CD14-positive monocyte (primary cell): ENCODE data around the gene PPP1R13B. TPM values are rescaled to one million over a fixed set of nuclear protein-coding genes. Genes with fewer than 3 reads are reported as not detected.

Experiments
- DNase-seq, 3 donors: peaks; one replicate each; pipeline ENCODE4 v3.0.0-alpha.2; 2011 to 2022
- H2AFZ ChIP-seq: 2 replicates; pipeline ENCODE4 v1.6.0; 2012; ENCODE audit warnings: mild to moderate bottlenecking, low read depth, low read length, inconsistent platforms; ENCODE audit not compliant: insufficient read depth, poor library complexity, severe bottlenecking
- H3K27ac ChIP-seq, 2 donors: 1 replicate in 1 of 2; 2 replicates in 1 of 2; pipeline ENCODE4 v1.5.1; 2012 to 2013; ENCODE audit warnings: low read length in 2 of 2, control low read depth in 1 of 2, inconsistent platforms in 1 of 2, low read depth in 1 of 2, mild to moderate bottlenecking in 1 of 2
- H3K27me3 ChIP-seq, 2 donors: one replicate each; pipeline versions ENCODE4 v1.6.0 to v1.6.1; 2011 to 2013; ENCODE audit warnings: low read length in 2 of 2; ENCODE audit not compliant: control insufficient read depth in 2 of 2, insufficient read depth in 2 of 2
- H3K36me3 ChIP-seq, 2 donors: replicated peaks in 1 of 2; 1 replicate in 1 of 2; 2 replicates in 1 of 2; pipeline versions ENCODE4 v1.5.1 to v1.6.1; 2012 to 2013; ENCODE audit warnings: low read length in 2 of 2, control low read depth in 1 of 2, inconsistent platforms in 1 of 2, mild to moderate bottlenecking in 1 of 2; ENCODE audit not compliant: insufficient read depth in 2 of 2, control insufficient read depth in 1 of 2
- H3K4me1 ChIP-seq, 2 donors: 1 replicate in 1 of 2; 2 replicates in 1 of 2; pipeline versions ENCODE4 v1.5.1 to v1.6.1; 2012 to 2013; ENCODE audit warnings: low read length in 2 of 2, control low read depth in 1 of 2, inconsistent platforms in 1 of 2, mild to moderate bottlenecking in 1 of 2, moderate library complexity in 1 of 2; ENCODE audit not compliant: insufficient read depth in 2 of 2, control insufficient read depth in 1 of 2
- H3K4me2 ChIP-seq: replicated peaks from 2 replicates; pipeline ENCODE3; 2012; ENCODE audit warnings: low read length, moderate library complexity, mild to moderate bottlenecking; ENCODE audit not compliant: poor library complexity, severe bottlenecking; ENCODE audit errors: extremely low read depth
- H3K4me3 ChIP-seq, 3 experiments: fragments of 200-600 bp in 1 of 3; sonication (generic) in 1 of 3; replicated peaks in 1 of 3; 1 replicate in 2 of 3; 2 replicates in 1 of 3; pipeline ENCODE4 v1.5.1; 2011 to 2013; ENCODE audit warnings: low read length in 3 of 3, mild to moderate bottlenecking in 3 of 3, control low read depth in 2 of 3, low read depth in 2 of 3, inconsistent platforms in 1 of 3, moderate library complexity in 1 of 3
- H3K79me2 ChIP-seq: 2 replicates; pipeline ENCODE4 v1.6.0; 2012; ENCODE audit warnings: mild to moderate bottlenecking, control low read depth, inconsistent platforms, low read length, moderate library complexity; ENCODE audit not compliant: insufficient read depth
- H3K9ac ChIP-seq: 2 replicates; pipeline ENCODE4 v1.6.0; 2017; ENCODE audit warnings: low read length, mild to moderate bottlenecking; ENCODE audit not compliant: insufficient read depth, poor library complexity, severe bottlenecking
- H3K9me3 ChIP-seq, 2 donors: replicated peaks in 1 of 2; 1 replicate in 1 of 2; 2 replicates in 1 of 2; pipeline versions ENCODE4 v1.5.1 to v1.6.1; 2012 to 2013; ENCODE audit warnings: low read length in 2 of 2, control low read depth in 1 of 2; ENCODE audit not compliant: control insufficient read depth in 1 of 2, insufficient read depth in 1 of 2
- H4K20me1 ChIP-seq: 2 replicates; pipeline ENCODE4 v1.6.0; 2012; ENCODE audit warnings: mild to moderate bottlenecking, low read length, control low read depth, moderate library complexity; ENCODE audit not compliant: insufficient read depth
- H3K27ac Mint-ChIP-seq, 7 donors: one replicate each; pipeline ENCODE4 v1.8.0; 2020; ENCODE audit warnings: mild to moderate bottlenecking in 7 of 7, mixed read lengths in 7 of 7, moderate library complexity in 6 of 7, inconsistent platforms in 2 of 7
- H3K27me3 Mint-ChIP-seq, 3 donors: one replicate each; pipeline ENCODE4 v1.8.0; 2021 to 2022; ENCODE audit warnings: low read depth in 3 of 3, mild to moderate bottlenecking in 3 of 3, mixed read lengths in 3 of 3, moderate library complexity in 3 of 3, inconsistent platforms in 1 of 3
- H3K36me3 Mint-ChIP-seq, 2 donors: one replicate each; pipeline ENCODE4 v1.8.0; 2020; ENCODE audit warnings: mixed read lengths in 2 of 2, inconsistent platforms in 1 of 2, mild to moderate bottlenecking in 1 of 2
- H3K4me1 Mint-ChIP-seq: one replicate; pipeline ENCODE4 v1.8.0; 2020; ENCODE audit warnings: mild to moderate bottlenecking, mixed read lengths
- H3K4me3 Mint-ChIP-seq, 2 donors: one replicate each; pipeline ENCODE4 v1.8.0; 2020; ENCODE audit warnings: mild to moderate bottlenecking in 2 of 2, mixed read lengths in 2 of 2, moderate library complexity in 1 of 2
- H3K9me3 Mint-ChIP-seq, 7 donors: one replicate each; pipeline ENCODE4 v1.8.0; 2020 to 2022; ENCODE audit warnings: mixed read lengths in 7 of 7, mild to moderate bottlenecking in 6 of 7, moderate library complexity in 6 of 7, inconsistent platforms in 2 of 7
- CTCF ChIP-seq: fragments of 200-600 bp; IDR thresholded peaks from one replicate; pipeline ENCODE4 v1.8.0; 2022; ENCODE audit warnings: antibody characterized with exemption, mild to moderate bottlenecking
- WGBS: methylation state at CpG from one replicate; pipeline ENCODE4 v1.1.5; 2013; ENCODE audit warnings: missing lambda C conversion rate; ENCODE audit not compliant: insufficient coverage; 5-methylcytosine and 5-hydroxymethylcytosine counted together
- intact Hi-C, 2 donors: fragments of 100-400 bp; cut with micrococcal nuclease; formaldehyde crosslinking; loops; one replicate each; pipeline versions ENCODE4 v1.15.0 to v1.15.1; 2023
- polyA plus RNA-seq, 3 donors: library from polyadenylated mRNA; depleted of rRNA in 1 of 3; unstranded in 2 of 3; stranded (reverse) in 1 of 3; fragments of 300-500 nt in 2 of 3; fragments of >200 nt in 1 of 3; fragmentation: Illumina TruSeq in 2 of 3; gene quantifications; 1 replicate in 2 of 3; 2 replicates in 1 of 3; pipeline ENCODE4 v1.2.3, GENCODE V29; 2012 to 2021

Gene PPP1R13B
- polyA plus RNA-seq, 3 donors = 0.48 to 1.1 (median 0.99) TPM

- Histone ChIP-seq H3K4me3 (peak overlapping the region; percentile 39 to 76 (median 42)), H4K20me1 (no peaks in the 10 kb centered on the region), H2AFZ (peak overlapping the region; percentile 59), H3K4me2 (peak overlapping the region; percentile 83), H3K9ac (peak overlapping the region; percentile 36), H3K27me3 (peaks cover 25 to 50% of the 10 kb centered on the region in 2 donors), H3K27ac (no peak overlapping the region), H3K36me3 (no peaks in the 10 kb centered on the region), H3K4me1 (peaks cover 8 to 15% of the 10 kb centered on the region in 2 donors), H3K79me2 (no peaks in the 10 kb centered on the region), H3K9me3 (peaks cover 0 to 4% of the 10 kb centered on the region in 2 donors)
- peak; percentile 3 to 39 (median 27) for DNase-seq
- Mint-ChIP-seq H3K27me3 (peaks cover 68 to 79% (median 74%) of the 10 kb centered on the region in 3 donors), H3K4me1 (peaks cover 11% of the 10 kb centered on the region), H3K36me3 (peaks cover 0 to 4% of the 10 kb centered on the region in 2 donors), H3K27ac (no peak overlapping the region), H3K9me3 (peaks cover 0 to 8% (median 4%) of the 10 kb centered on the region in 7 donors), H3K4me3 (peak overlapping the region; percentile 78 to 91)
- TF ChIP-seq CTCF = no peak
- intact Hi-C loops = no loop called here
- under 1% methylated on average over 91 of the region's 95 CpGs for WGBS
Observed at GRCh38 chr14:103846543-103847450, 578 bp downstream of the PPP1R13B start.

GRCh38 chr14:103846097-103846496 lies 1.3 kb downstream of the PPP1R13B start:
- Histone ChIP-seq H3K27ac (no peak overlapping the region), H3K4me1 (peaks cover 8 to 15% of the 10 kb centered on the region in 2 donors), H3K27me3 (peaks cover 25 to 50% of the 10 kb centered on the region in 2 donors), H4K20me1 (no peaks in the 10 kb centered on the region), H3K36me3 (no peaks in the 10 kb centered on the region), H3K79me2 (no peaks in the 10 kb centered on the region), H3K4me3 (peak overlapping the region in 1 of 3 experiments; percentile 76), H3K4me2 (peak overlapping the region; percentile 83), H3K9ac (no peak overlapping the region), H3K9me3 (peaks cover 0 to 4% of the 10 kb centered on the region in 2 donors), H2AFZ (no peak overlapping the region)
- WGBS = 51% methylated on average over 4 of the region's 8 CpGs
- H3K4me3 Mint-ChIP-seq = peak overlapping the region; percentile 78 to 91
- peaks cover 11% of the 10 kb centered on the region for H3K4me1 Mint-ChIP-seq
- peaks cover 0 to 4% of the 10 kb centered on the region in 2 donors for H3K36me3 Mint-ChIP-seq
- no peak overlapping the region for H3K27ac Mint-ChIP-seq
- no peak for TF ChIP-seq CTCF
- intact Hi-C loops = no loop called here
- DNase-seq = no peak
- peaks cover 0 to 8% (median 4%) of the 10 kb centered on the region in 7 donors for H3K9me3 Mint-ChIP-seq
- H3K27me3 Mint-ChIP-seq = peaks cover 69 to 79% (median 72%) of the 10 kb centered on the region in 3 donors
